HepG2 (cell line): ENCODE measurements around the gene OSBPL5. TPM values are rescaled to one million over a fixed set of nuclear protein-coding genes. Genes with fewer than 3 reads are reported as not detected.

ENCODE experiments used
- ATAC-seq: fragments of 200-7000 bp; cut with Tn5 transposase; 3 replicates; pipeline ENCODE4 v1.9.1; 2020; ENCODE audit warnings: mild to moderate bottlenecking, moderate library complexity
- BruUV-seq: library from RNA; stranded (reverse); fragments of 400-500 nt; replicated peaks from 2 replicates; lab custom pipeline; 2021; lab: Mats Ljungman, UMichigan
- CTCF ChIA-PET: fragments of 300-600 bp; formaldehyde crosslinking; extraction: SDS; loops from one replicate; lab custom pipeline; 2021; ENCODE audit warnings: low total read pairs, inconsistent platforms, low intra/inter-chr PET ratio; lab: Yijun Ruan, JAX
- POLR2A ChIA-PET: fragments of 350-600 bp; sonication (Branson Sonifier 250); formaldehyde crosslinking; loops from one replicate; lab custom pipeline; 2020; ENCODE audit warnings: antibody characterized with exemption, inconsistent platforms; lab: Yijun Ruan, JAX
- DNase-seq: peaks from one replicate; pipeline ENCODE4 v3.0.0-alpha.2; 2015; ENCODE audit warnings: low spot score
- FAIRE-seq: peaks from 3 replicates; lab custom pipeline; 2011; peaks lifted over from hg19 to GRCh38; lab: Jason Lieb, UNC
- H2AFZ ChIP-seq: one replicate; pipeline ENCODE4 v1.6.1; 2011; ENCODE audit warnings: low read length, inconsistent platforms
- H3K27ac ChIP-seq: fragments of 300-600 bp; 3 replicates; pipeline ENCODE4 v1.8.0; 2011; ENCODE audit warnings: mixed run types, mild to moderate bottlenecking, mixed read lengths, low read length, inconsistent platforms; ENCODE audit not compliant: insufficient read depth; ENCODE audit errors: extremely low read length
- H3K27me3 ChIP-seq, 2 experiments: fragments of 200-600 bp in 1 of 2; 2 replicates in 1 of 2; 3 replicates in 1 of 2; pipeline versions ENCODE4 v1.6.0 to v1.8.0; 2011; ENCODE audit warnings: low read length in 2 of 2, mild to moderate bottlenecking in 2 of 2, moderate library complexity in 2 of 2, inconsistent platforms in 1 of 2; ENCODE audit not compliant: insufficient read depth in 2 of 2, control insufficient read depth in 1 of 2
- H3K36me3 ChIP-seq, 2 experiments: fragments of 200-600 bp in 1 of 2; replicated peaks in 1 of 2; 2 replicates in 1 of 2; 3 replicates in 1 of 2; pipeline versions ENCODE4 v1.5.1 to v1.8.0; 2011; ENCODE audit warnings: low read length in 2 of 2, inconsistent platforms in 1 of 2; ENCODE audit not compliant: insufficient read depth in 2 of 2, control insufficient read depth in 1 of 2
- H3K4me1 ChIP-seq: 2 replicates; pipeline ENCODE4 v1.5.1; 2012; ENCODE audit warnings: low read length, inconsistent platforms; ENCODE audit not compliant: insufficient read depth
- H3K4me2 ChIP-seq: 2 replicates; pipeline ENCODE4 v1.6.0; 2011; ENCODE audit warnings: low read depth, low read length, inconsistent platforms
- H3K4me3 ChIP-seq, 3 experiments: fragments of 200-600 bp in 1 of 3; sonication (generic), shearing (Covaris generic) in 1 of 3; replicated peaks in 1 of 3; 2 replicates each; pipeline ENCODE4 v1.5.1; 2011 to 2016; ENCODE audit warnings: low read length in 3 of 3, inconsistent platforms in 2 of 3, low read depth in 2 of 3, mild to moderate bottlenecking in 2 of 3, control low read depth in 1 of 3, mixed read lengths in 1 of 3; ENCODE audit not compliant: insufficient read depth in 1 of 3
- H3K79me2 ChIP-seq: one replicate; pipeline ENCODE4 v1.6.1; 2011; ENCODE audit warnings: low read length, inconsistent platforms; ENCODE audit not compliant: insufficient read depth
- H3K9ac ChIP-seq: 2 replicates; pipeline ENCODE4 v1.6.0; 2011; ENCODE audit warnings: mild to moderate bottlenecking, low read depth, low read length, inconsistent platforms; ENCODE audit not compliant: insufficient read depth
- H3K9me3 ChIP-seq: 2 replicates; pipeline ENCODE4 v1.5.1; 2012; ENCODE audit warnings: mild to moderate bottlenecking, low read length
- H4K20me1 ChIP-seq: 2 replicates; pipeline ENCODE4 v1.6.0; 2011; ENCODE audit warnings: inconsistent platforms, mild to moderate bottlenecking, low read length, moderate library complexity; ENCODE audit not compliant: insufficient read depth
- GLI4 ChIP-seq: sonication (generic); formaldehyde crosslinking; IDR thresholded peaks from 2 replicates; pipeline ENCODE4 v1.5.1; 2020; ENCODE audit warnings: missing genetic modification reagents, mild to moderate bottlenecking, moderate library complexity, borderline replicate concordance
- GMEB2 ChIP-seq: IDR thresholded peaks from 2 replicates; pipeline ENCODE4 v1.6.1; 2016; ENCODE audit warnings: missing biosample characterization, missing genetic modification reagents, low read depth
- PAXIP1 ChIP-seq: sonication (generic); formaldehyde crosslinking; conservative IDR thresholded peaks from 2 replicates; pipeline ENCODE4 v1.4.0; 2020; ENCODE audit warnings: mild to moderate bottlenecking, missing genetic modification reagents, moderate library complexity
- ZBTB43 ChIP-seq: sonication (generic); formaldehyde crosslinking; conservative IDR thresholded peaks from 2 replicates; pipeline ENCODE4 v1.4.0; 2020; ENCODE audit warnings: missing genetic modification reagents
- ZFY ChIP-seq: sonication (generic); formaldehyde crosslinking; IDR thresholded peaks from 2 replicates; pipeline ENCODE4 v1.4.0; 2020; ENCODE audit warnings: missing genetic modification reagents
- ZNF205 ChIP-seq: IDR thresholded peaks from 2 replicates; pipeline ENCODE4 v1.6.1; 2018; ENCODE audit warnings: missing biosample characterization, missing genetic modification reagents
- ZNF224 ChIP-seq: sonication (generic); formaldehyde crosslinking; IDR thresholded peaks from 2 replicates; pipeline ENCODE4 v1.5.0; 2020; ENCODE audit warnings: mild to moderate bottlenecking, missing genetic modification reagents
- ZNF33A ChIP-seq: sonication (generic); formaldehyde crosslinking; IDR thresholded peaks from 2 replicates; pipeline ENCODE4 v1.5.1; 2020; ENCODE audit warnings: missing genetic modification reagents, mild to moderate bottlenecking, moderate library complexity, borderline replicate concordance
- ZNF33B ChIP-seq: sonication (generic); formaldehyde crosslinking; IDR thresholded peaks from 2 replicates; pipeline ENCODE4 v1.5.1; 2020; ENCODE audit warnings: mild to moderate bottlenecking, missing genetic modification reagents
- ZNF562 ChIP-seq: sonication (generic); formaldehyde crosslinking; IDR thresholded peaks from 2 replicates; pipeline ENCODE4 v1.8.0; 2022; ENCODE audit warnings: missing genetic modification reagents, borderline replicate concordance
- ZNF687 ChIP-seq: sonication (generic); formaldehyde crosslinking; IDR thresholded peaks from 2 replicates; pipeline ENCODE4 v1.5.1; 2020; ENCODE audit warnings: mild to moderate bottlenecking, missing genetic modification reagents, moderate library complexity
- WGBS: methylation state at CpG from one replicate; pipeline ENCODE4 v1.1.6; 2017; ENCODE audit warnings: low lambda C conversion rate; 5-methylcytosine and 5-hydroxymethylcytosine counted together
- in situ Hi-C: cut with HindIII; loops from 2 replicates; pipeline ENCODE4 v1.10.0; 2017; ENCODE audit warnings: low pct_unique_long_range_greater_than_20kb; ENCODE audit not compliant: extremely low pct_ligation_motif_present
- intact Hi-C: fragments of 100-400 bp; cut with micrococcal nuclease; formaldehyde crosslinking; loops from one replicate; pipeline ENCODE4 v1.10.0; 2022; ENCODE audit not compliant: unreplicated experiment
- polyA plus RNA-seq, 8 experiments: library from polyadenylated mRNA; depleted of rRNA in 3 of 8; stranded (reverse) in 7 of 8; unstranded in 1 of 8; fragments of >200 nt; fragmentation: Illumina TruSeq in 4 of 8; extraction: Trizol in 4 of 8; gene quantifications; 2 replicates each; pipeline versions ENCODE4 v1.2.1 to v1.2.3, GENCODE V29; 2011 to 2016; ENCODE audit warnings: low read depth in 4 of 8, missing spikeins in 1 of 8, mixed read lengths in 1 of 8; ENCODE audit not compliant: insufficient read depth in 1 of 8
- total RNA-seq, 5 experiments: library from RNA; depleted of rRNA; stranded (reverse); fragments of >200 nt; fragmentation: Illumina TruSeq; extraction: Trizol; gene quantifications; 2 replicates each; pipeline ENCODE4 v1.2.3, GENCODE V29; 2016; ENCODE audit warnings: low read depth in 1 of 5

Gene OSBPL5
- total and polyA plus RNA-seq, 2 of the 13 experiments (the other 11 are each of a cell fraction or from before 2014, with no cell fraction given): not detected

GRCh38 chr11:3182462-3182852 lies 17.3 kb upstream of the OSBPL5 start (continued):
- no peak for TF ChIP-seq ZNF205 (CRISPR knock-in tag)
- TF ChIP-seq ZNF687 (CRISPR knock-in tag): no peak
- TF ChIP-seq ZNF224 (CRISPR knock-in tag): no peak
- TF ChIP-seq, all 625 proteins: peak for 0

DNA sequence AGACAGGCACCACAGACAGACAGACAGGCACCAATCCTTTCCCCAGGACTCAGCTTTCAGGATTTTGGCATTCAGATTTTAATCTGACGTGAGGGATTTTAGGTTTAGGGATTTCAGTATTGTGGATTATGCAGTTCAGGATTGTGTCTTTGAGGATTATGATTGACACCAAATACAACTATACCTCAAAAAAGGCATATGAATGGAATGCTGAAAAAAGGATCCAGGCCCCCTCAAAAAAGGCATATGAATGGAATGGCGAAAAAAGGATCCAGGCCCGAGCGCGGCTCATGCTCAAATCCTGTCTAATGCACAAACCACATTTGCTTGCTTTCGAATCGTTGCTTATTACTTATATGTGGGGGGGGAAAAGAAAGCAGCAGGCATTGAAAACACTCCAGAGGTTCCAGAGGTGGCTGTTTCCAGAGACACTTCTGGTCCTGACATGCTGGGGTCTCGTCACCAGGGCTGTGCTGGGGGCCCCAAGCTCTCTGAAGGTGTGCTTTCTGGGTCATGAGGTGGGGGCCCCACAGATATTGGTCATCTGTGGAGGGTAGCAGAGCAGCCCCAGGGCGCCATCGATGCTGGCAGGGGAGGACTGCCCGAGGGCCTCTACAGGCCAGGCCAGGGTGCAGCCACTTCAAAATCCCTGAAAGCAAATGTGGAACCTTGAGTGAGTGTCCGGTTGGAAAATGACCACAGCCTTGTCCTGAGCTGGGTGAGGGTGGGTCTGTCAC lies 16.8 kb upstream of the OSBPL5 start:
- ChIA-PET POLR2A (no interaction called here), CTCF (no interaction called here)
- no peak overlapping the region for H3K4me3 ChIP-seq
- BruUV-seq: no TSS peak
- ATAC-seq (no peak), FAIRE-seq (no peak), DNase-seq (no peak)
- no peak overlapping the region for H3K9ac ChIP-seq
- H3K4me1 ChIP-seq: no peaks in the 10 kb centered on the region
- intact Hi-C loops: no loop called here
- H2AFZ ChIP-seq: no peak overlapping the region
- H3K9me3 ChIP-seq: no peaks in the 10 kb centered on the region; the same call in 1 of the 2 replicates
- no peak overlapping the region for H3K4me2 ChIP-seq
- peaks cover 3 to 38% of the 10 kb centered on the region in 2 experiments; a peak in 4 of 5 replicates for H3K27me3 ChIP-seq
- no peak overlapping the region for H3K27ac ChIP-seq
- H3K36me3 ChIP-seq: no peaks in the 10 kb centered on the region
- no peaks in the 10 kb centered on the region for H4K20me1 ChIP-seq
- WGBS: 34% methylated on average over 8 of the region's 12 CpGs
- no peaks in the 10 kb centered on the region for H3K79me2 ChIP-seq
- in situ Hi-C loops: no loop called here
- TF ChIP-seq PAXIP1 (CRISPR knock-in tag): no peak
- no peak for TF ChIP-seq GMEB2
- TF ChIP-seq ZFY (CRISPR knock-in tag): no peak
- TF ChIP-seq ZBTB43 (CRISPR knock-in tag): no peak
- TF ChIP-seq ZNF562: no peak
- no peak for TF ChIP-seq ZNF33B (CRISPR knock-in tag)
- no peak for TF ChIP-seq GLI4 (CRISPR knock-in tag)
- no peak for TF ChIP-seq ZNF33A (CRISPR knock-in tag)
